Left ventricle myocardium inferior (tissue), 1 donor: Measurements from ENCODE around the gene P2RX1. TPM values are rescaled to one million over a fixed set of nuclear protein-coding genes. Genes with fewer than 3 reads are reported as not detected.

Experiments used
- DNase-seq: peaks from one replicate; pipeline ENCODE4 v3.0.0-alpha.2; 2020
- H3K27ac ChIP-seq: fragments of 200-600 bp; replicated peaks from 2 replicates; pipeline ENCODE4 v1.8.0; 2021
- H3K27me3 ChIP-seq: fragments of 200-600 bp; 2 replicates; pipeline ENCODE4 v1.8.0; 2021; ENCODE audit warnings: low read depth
- H3K36me3 ChIP-seq: fragments of 200-600 bp; 2 replicates; pipeline ENCODE4 v1.8.0; 2021
- H3K4me1 ChIP-seq: fragments of 200-600 bp; 2 replicates; pipeline ENCODE4 v1.8.0; 2021
- H3K4me3 ChIP-seq: fragments of 200-600 bp; 2 replicates; pipeline ENCODE4 v1.8.0; 2021; ENCODE audit warnings: mild to moderate bottlenecking, moderate library complexity
- H3K9me3 ChIP-seq: fragments of 200-600 bp; replicated peaks from 2 replicates; pipeline ENCODE4 v1.8.0; 2021
- CTCF ChIP-seq: fragments of 200-600 bp; IDR thresholded peaks from 2 replicates; pipeline ENCODE4 v1.8.0; 2021; ENCODE audit warnings: antibody characterized with exemption, mild to moderate bottlenecking, borderline replicate concordance
- intact Hi-C: fragments of 100-400 bp; cut with micrococcal nuclease; formaldehyde crosslinking; loops from one replicate; pipeline ENCODE4 v1.11.0; 2022
- total RNA-seq: library from RNA; stranded (reverse); fragmentation: NEBNext Ultra II Directional; extraction: Animal tissue kit (Norgen Biotek cat#: 25700); gene quantifications from one replicate; pipeline ENCODE4 v1.2.1, GENCODE V29; 2021
- donor health status: DM: no; HTN: yes; CAD: no; lungs with severe emphysema.

Gene P2RX1
- total RNA-seq, 1 donor from 2014 or later, result 0.55 TPM

- Histone ChIP-seq H3K4me1 (peaks cover 20% of the 10 kb centered on the region), H3K36me3 (no peaks in the 10 kb centered on the region), H3K4me3 (no peak overlapping the region), H3K27ac (no peak overlapping the region), H3K27me3 (no peaks in the 10 kb centered on the region), H3K9me3 (no peaks in the 10 kb centered on the region)
- intact Hi-C loops, result no loop called here
- no peak for TF ChIP-seq CTCF
- no peak for DNase-seq
Measured at GRCh38 chr17:3921502-3922319, 5.4 kb upstream of the P2RX1 start.

GRCh38 chr17:3921006-3921405 is 4.7 kb upstream of the P2RX1 start:
- H3K27ac ChIP-seq, result no peak overlapping the region

GRCh38 chr17:3919123-3919624 is 2.9 kb upstream of the P2RX1 start:
- peaks cover 30% of the 10 kb centered on the region for H3K4me1 ChIP-seq
- no peaks in the 10 kb centered on the region for H3K9me3 ChIP-seq
- no peak overlapping the region for H3K4me3 ChIP-seq
- no peak for TF ChIP-seq CTCF
- DNase-seq, result no peak
- intact Hi-C loops, result no loop called here
- H3K27me3 ChIP-seq, result no peaks in the 10 kb centered on the region
- H3K36me3 ChIP-seq, result no peaks in the 10 kb centered on the region
- H3K27ac ChIP-seq, result peak overlapping the region; percentile 72

More at GRCh38 chr17:3921006-3921405, 4.7 kb upstream of the P2RX1 start:
- intact Hi-C loops, result no loop called here
- H3K36me3 ChIP-seq, result no peaks in the 10 kb centered on the region
- no peaks in the 10 kb centered on the region for H3K9me3 ChIP-seq
- H3K4me3 ChIP-seq, result no peak overlapping the region
- H3K27me3 ChIP-seq, result no peaks in the 10 kb centered on the region
- peaks cover 27% of the 10 kb centered on the region for H3K4me1 ChIP-seq
- TF ChIP-seq CTCF, result no peak
- no peak for DNase-seq

- no peaks in the 10 kb centered on the region for H3K36me3 ChIP-seq
- TF ChIP-seq CTCF, result no peak
- H3K4me3 ChIP-seq, result no peak overlapping the region
- no peaks in the 10 kb centered on the region for H3K27me3 ChIP-seq
- intact Hi-C loops, result no loop called here
- no peaks in the 10 kb centered on the region for H3K9me3 ChIP-seq
- peaks cover 36% of the 10 kb centered on the region for H3K4me1 ChIP-seq
- peak overlapping the region; percentile 72 for H3K27ac ChIP-seq
- DNase-seq, result no peak
Measured at GRCh38 chr17:3918372-3919122, 2.3 kb upstream of the P2RX1 start.

- Histone ChIP-seq H3K27me3 (no peaks in the 10 kb centered on the region), H3K36me3 (no peaks in the 10 kb centered on the region), H3K27ac (peak overlapping the region; percentile 46), H3K9me3 (no peaks in the 10 kb centered on the region), H3K4me3 (no peak overlapping the region), H3K4me1 (peaks cover 38% of the 10 kb centered on the region)
- intact Hi-C loops, result no loop called here
- peak; percentile 70 for DNase-seq
- no peak for TF ChIP-seq CTCF
Measured at GRCh38 chr17:3917391-3917931, 1.2 kb upstream of the P2RX1 start.
